Daoy (cell line): ENCODE results near the gene SLC4A1. TPM values are rescaled to one million over a fixed set of nuclear protein-coding genes. Genes with fewer than 3 reads are reported as not detected.

Experiments
- DNase-seq: peaks from one replicate; pipeline ENCODE4 v3.0.0-alpha.2; 2015; ENCODE audit warnings: low read depth
- total RNA-seq: library from RNA; depleted of rRNA; stranded (reverse); fragments of >200 nt; shearing (Covaris generic); gene quantifications from 2 replicates; pipeline ENCODE4 v1.2.3, GENCODE V29; 2014; rRNA removed

Gene SLC4A1
- total RNA-seq, 1 experiment from 2014 or later: not detected

- DNase-seq: no peak
These were observed 61.7 kb downstream of the SLC4A1 start for GRCh38 chr17:44205962-44206824.

GRCh38 chr17:44204441-44204882, 63.5 kb downstream of the SLC4A1 start:
- peak; percentile 30 for DNase-seq

- DNase-seq: peak; percentile 43
These were observed 64.0 kb downstream of the SLC4A1 start for GRCh38 chr17:44203731-44204440.

- DNase-seq: no peak
These were observed 65.2 kb downstream of the SLC4A1 start for GRCh38 chr17:44202756-44203155.

GRCh38 chr17:44200478-44201155, 67.3 kb downstream of the SLC4A1 start:
- no peak for DNase-seq

GRCh38 chr17:44199553-44200477, 68.1 kb downstream of the SLC4A1 start, which contains the start of gene ATXN7L3:
Gene ATXN7L3 (minus strand): TSS chr17:44199884. CDS start chr17:44198070, 1,814 bp downstream.
- DNase-seq: peak; percentile 97

- peak; percentile 49 for DNase-seq
These were observed 69.0 kb downstream of the SLC4A1 start for GRCh38 chr17:44198721-44199552.

Other genes with a start within 250 kb of the SLC4A1 start
- gene LSM12, start 201.5 kb downstream of the SLC4A1 start, total RNA-seq: 41.0 and 42.6 TPM in 2 replicates
- gene G6PC3, start 197.4 kb downstream of the SLC4A1 start, total RNA-seq: 22.6 and 30.1 TPM in 2 replicates
- gene HDAC5, start 144.5 kb downstream of the SLC4A1 start, total RNA-seq: 24.0 and 33.1 TPM in 2 replicates
- 4.3 and 7.9 TPM in 2 replicates for gene HROB, start 126.2 kb downstream of the SLC4A1 start, total RNA-seq
- gene ASB16, start 97.4 kb downstream of the SLC4A1 start, total RNA-seq: not detected in 2 replicates
- gene TMUB2, start 81.2 kb downstream of the SLC4A1 start, total RNA-seq: 7.0 and 9.2 TPM in 2 replicates
- gene ATXN7L3, start 68.3 kb downstream of the SLC4A1 start, total RNA-seq: 23.6 and 41.2 TPM in 2 replicates
- 57.9 and 74.4 TPM in 2 replicates for gene UBTF, start 48.5 kb downstream of the SLC4A1 start, total RNA-seq
- 0.69 TPM in 1 of 2 replicates, not detected in the other for gene RUNDC3A, start 40.5 kb upstream of the SLC4A1 start, total RNA-seq
- 65.6 and 89.0 TPM in 2 replicates for gene SLC25A39, start 56.7 kb upstream of the SLC4A1 start, total RNA-seq
- 63.0 and 84.5 TPM in 2 replicates for gene GRN, start 77.2 kb upstream of the SLC4A1 start, total RNA-seq
- 3.0 and 3.4 TPM in 2 replicates for gene FAM171A2, start 95.7 kb upstream of the SLC4A1 start, total RNA-seq
- gene ITGA2B, start 121.5 kb upstream of the SLC4A1 start, total RNA-seq: 0.46 TPM in 1 of 2 replicates, not detected in the other
- 6.3 and 7.7 TPM in 2 replicates for gene GPATCH8, start 235.3 kb upstream of the SLC4A1 start, total RNA-seq